Progenitor cell of endocrine pancreas (in vitro differentiated cells): Measurements from ENCODE around the gene RUFY2. TPM values are rescaled to one million over a fixed set of nuclear protein-coding genes. Genes with fewer than 3 reads are reported as not detected.
A peak's percentile ranks its signal among the peaks of the same experiment; 100 is the strongest.

Experiments
- DNase-seq: peaks from one replicate; pipeline ENCODE4 v3.0.0; 2021; ENCODE audit warnings: low spot score; ENCODE audit not compliant: unreplicated experiment
- H3K27ac Mint-ChIP-seq: 2 replicates; pipeline ENCODE4 v1.8.0; 2021; ENCODE audit warnings: mild to moderate bottlenecking, moderate library complexity, mixed read lengths
- H3K27me3 Mint-ChIP-seq: 2 replicates; pipeline ENCODE4 v1.8.0; 2021; ENCODE audit warnings: mixed read lengths
- H3K36me3 Mint-ChIP-seq: 2 replicates; pipeline ENCODE4 v1.8.0; 2022; ENCODE audit warnings: mixed read lengths; ENCODE audit not compliant: insufficient read depth
- H3K4me1 Mint-ChIP-seq: 2 replicates; pipeline ENCODE4 v1.8.0; 2021; ENCODE audit warnings: low read depth, mixed read lengths
- H3K4me3 Mint-ChIP-seq: 2 replicates; pipeline ENCODE4 v1.8.0; 2021; ENCODE audit warnings: low read depth, mild to moderate bottlenecking, moderate library complexity, mixed read lengths
- H3K9me3 Mint-ChIP-seq: 2 replicates; pipeline ENCODE4 v1.8.0; 2021; ENCODE audit warnings: low read depth, mixed read lengths
- total RNA-seq: library from RNA; stranded (reverse); gene quantifications from 2 replicates; pipeline ENCODE4 v1.2.1, GENCODE V29; 2021
- TF ChIP-seq, protein P1 (sequence below): fragments of 200-600 bp; sonication (generic); IDR thresholded peaks from one replicate; pipeline ENCODE4 v1.5.0; 2021; ENCODE audit warnings: antibody characterized with exemption, mild to moderate bottlenecking; ENCODE audit not compliant: unreplicated experiment

RUFY2 gene
- total RNA-seq, 1 donor from 2014 or later = 32.5 TPM

DNA sequence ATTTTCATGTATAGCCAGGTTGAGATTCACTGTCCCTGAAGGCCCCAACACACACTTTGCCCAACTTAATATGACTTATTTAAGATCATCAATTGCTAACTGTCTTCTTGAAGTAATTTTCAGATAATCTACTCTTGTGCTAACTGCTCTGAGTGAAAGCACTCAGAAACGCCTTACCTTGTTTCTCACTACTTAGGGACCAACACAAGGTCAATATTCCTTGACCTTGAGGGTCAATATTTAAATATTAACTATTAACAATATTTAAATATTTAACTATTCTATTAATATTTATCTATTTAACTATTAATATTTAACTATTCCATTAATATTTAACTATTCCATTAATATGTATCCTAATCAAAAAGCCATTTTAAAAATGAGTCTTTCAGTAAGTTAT lies 101.2 kb downstream of the RUFY2 start:
- Mint-ChIP-seq H3K9me3 (no peaks in the 10 kb centered on the region), H3K27me3 (no peaks in the 10 kb centered on the region), H3K36me3 (no peaks in the 10 kb centered on the region), H3K4me3 (no peak overlapping the region), H3K27ac (no peak overlapping the region), H3K4me1 (peaks cover 11% of the 10 kb centered on the region)
- TF ChIP-seq, protein P1, sequence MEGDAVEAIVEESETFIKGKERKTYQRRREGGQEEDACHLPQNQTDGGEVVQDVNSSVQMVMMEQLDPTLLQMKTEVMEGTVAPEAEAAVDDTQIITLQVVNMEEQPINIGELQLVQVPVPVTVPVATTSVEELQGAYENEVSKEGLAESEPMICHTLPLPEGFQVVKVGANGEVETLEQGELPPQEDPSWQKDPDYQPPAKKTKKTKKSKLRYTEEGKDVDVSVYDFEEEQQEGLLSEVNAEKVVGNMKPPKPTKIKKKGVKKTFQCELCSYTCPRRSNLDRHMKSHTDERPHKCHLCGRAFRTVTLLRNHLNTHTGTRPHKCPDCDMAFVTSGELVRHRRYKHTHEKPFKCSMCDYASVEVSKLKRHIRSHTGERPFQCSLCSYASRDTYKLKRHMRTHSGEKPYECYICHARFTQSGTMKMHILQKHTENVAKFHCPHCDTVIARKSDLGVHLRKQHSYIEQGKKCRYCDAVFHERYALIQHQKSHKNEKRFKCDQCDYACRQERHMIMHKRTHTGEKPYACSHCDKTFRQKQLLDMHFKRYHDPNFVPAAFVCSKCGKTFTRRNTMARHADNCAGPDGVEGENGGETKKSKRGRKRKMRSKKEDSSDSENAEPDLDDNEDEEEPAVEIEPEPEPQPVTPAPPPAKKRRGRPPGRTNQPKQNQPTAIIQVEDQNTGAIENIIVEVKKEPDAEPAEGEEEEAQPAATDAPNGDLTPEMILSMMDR = no peak
- no peak for DNase-seq

DNA sequence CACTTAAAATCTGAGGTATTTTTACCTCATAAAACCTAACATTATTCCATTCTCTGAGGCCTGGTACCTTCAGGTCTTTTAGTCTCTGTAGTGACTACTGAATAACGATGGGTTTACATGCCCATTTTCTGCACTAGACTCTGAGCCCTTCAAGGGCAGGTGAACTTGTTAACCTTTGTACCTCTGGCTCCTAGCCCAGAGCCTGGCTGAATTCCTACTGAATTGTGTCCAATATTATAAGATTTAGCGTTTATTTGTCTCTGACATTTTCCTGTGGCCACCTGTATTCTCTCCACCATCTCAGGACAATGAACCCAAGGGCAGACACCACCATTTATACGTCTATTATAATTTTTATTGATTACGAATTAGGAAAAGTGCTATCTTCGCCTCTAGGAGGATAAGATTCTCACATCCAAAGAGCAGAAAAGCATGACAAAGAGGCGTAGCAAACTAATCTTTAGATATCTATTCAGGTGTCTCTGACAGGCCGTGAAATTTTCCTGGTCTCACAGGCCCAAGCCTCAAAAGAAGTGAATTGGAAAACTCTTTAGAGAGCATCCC lies 103.1 kb downstream of the RUFY2 start:
- no peak for DNase-seq
- TF ChIP-seq, protein P1 = no peak
- no peak overlapping the region for H3K4me3 Mint-ChIP-seq
- no peak overlapping the region for H3K27ac Mint-ChIP-seq
- H3K36me3 Mint-ChIP-seq = no peaks in the 10 kb centered on the region
- H3K9me3 Mint-ChIP-seq = no peaks in the 10 kb centered on the region
- H3K4me1 Mint-ChIP-seq = peaks cover 14% of the 10 kb centered on the region
- no peaks in the 10 kb centered on the region for H3K27me3 Mint-ChIP-seq

DNA sequence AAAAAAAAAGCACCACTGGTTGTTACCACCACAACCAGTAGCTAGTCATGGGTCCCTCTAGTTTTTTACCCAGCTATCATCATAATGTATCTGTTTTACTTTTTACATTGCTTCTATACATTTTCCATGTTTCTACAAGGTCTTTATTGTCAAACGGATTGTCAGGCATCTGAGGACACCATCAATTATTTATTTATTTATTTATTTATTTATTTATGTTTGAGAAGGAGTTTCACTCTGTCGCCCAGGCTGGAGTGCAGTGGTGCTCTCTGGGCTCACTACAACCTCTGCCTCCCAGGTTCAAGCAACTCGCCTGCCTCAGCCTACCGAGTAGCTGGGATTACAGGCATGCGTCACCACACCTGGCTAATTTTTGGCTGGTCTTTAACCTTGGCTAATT lies 104.2 kb downstream of the RUFY2 start:
- Mint-ChIP-seq H3K4me1 (peaks cover 14% of the 10 kb centered on the region), H3K9me3 (no peaks in the 10 kb centered on the region), H3K27me3 (no peaks in the 10 kb centered on the region), H3K4me3 (no peak overlapping the region), H3K27ac (no peak overlapping the region), H3K36me3 (no peaks in the 10 kb centered on the region)
- TF ChIP-seq, protein P1 = no peak
- DNase-seq = no peak

DNA sequence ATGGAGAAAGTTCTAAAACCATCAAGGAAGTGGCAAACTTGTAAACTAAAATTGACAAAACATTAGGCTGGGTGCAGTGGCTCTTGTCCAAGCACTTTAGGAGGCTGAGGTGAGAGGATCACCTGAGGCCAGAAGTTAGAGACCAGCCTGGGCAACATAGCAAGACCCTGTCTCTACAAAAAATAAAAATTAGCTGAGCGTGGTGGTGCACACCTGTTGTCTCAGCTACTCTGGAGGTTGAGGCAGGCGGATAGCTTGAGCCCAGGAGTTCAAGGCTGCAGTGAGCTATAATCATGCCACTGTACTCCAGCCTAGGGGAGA lies 104.6 kb downstream of the RUFY2 start:
- H3K27me3 Mint-ChIP-seq = no peaks in the 10 kb centered on the region
- TF ChIP-seq, protein P1 = no peak
- no peaks in the 10 kb centered on the region for H3K36me3 Mint-ChIP-seq

DNA sequence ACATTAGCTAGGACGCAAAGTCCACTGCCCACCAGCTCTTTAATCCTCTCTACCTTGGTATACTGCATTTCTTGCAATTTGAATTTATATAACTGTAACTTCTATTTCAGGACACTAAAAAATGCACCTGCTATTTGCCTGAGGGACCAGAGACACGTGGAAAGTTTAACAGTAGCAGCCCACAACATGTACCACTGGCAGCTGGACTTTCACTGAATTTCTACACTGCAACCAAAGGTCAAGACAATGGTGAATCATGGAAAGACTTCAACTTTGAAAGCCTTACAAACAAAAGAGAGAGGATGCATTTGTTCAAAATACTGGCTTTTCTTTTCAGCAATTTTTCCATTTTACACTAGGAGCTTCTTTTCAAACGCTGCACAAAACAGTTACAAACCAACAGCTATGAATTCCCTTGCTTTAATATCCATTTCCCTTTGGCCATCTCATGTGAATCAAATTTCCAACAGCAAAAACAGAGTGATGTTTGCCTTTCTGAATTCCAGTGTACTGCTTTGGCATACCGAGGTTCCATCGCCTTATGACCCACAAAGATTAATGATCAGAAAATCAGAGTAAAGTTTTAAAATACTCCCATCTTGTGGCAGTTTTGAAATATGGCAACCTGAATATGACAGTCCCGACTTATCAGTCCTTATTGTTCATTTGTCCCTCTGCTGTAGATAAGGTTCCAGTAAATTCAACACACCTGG lies 105.1 kb downstream of the RUFY2 start:
- Mint-ChIP-seq H3K27ac (no peak overlapping the region), H3K9me3 (no peaks in the 10 kb centered on the region), H3K27me3 (no peaks in the 10 kb centered on the region), H3K4me3 (no peak overlapping the region), H3K4me1 (peaks cover 13% of the 10 kb centered on the region), H3K36me3 (no peaks in the 10 kb centered on the region)
- no peak for DNase-seq
- TF ChIP-seq, protein P1 = peak; percentile 41

More for the DNA sequence above, 104.6 kb downstream of the RUFY2 start:
- Mint-ChIP-seq H3K4me3 (no peak overlapping the region), H3K4me1 (peaks cover 14% of the 10 kb centered on the region), H3K9me3 (no peaks in the 10 kb centered on the region), H3K27ac (no peak overlapping the region)
- no peak for DNase-seq
